RWPE1 (cell line): ENCODE data around the gene PSMB9.

ENCODE experiments used
- CTCF ChIA-PET: fragments of 350-600 bp; sonication (Branson Sonifier 250); formaldehyde crosslinking; extraction: SDS; loops from one replicate; lab custom pipeline; 2021; lab: Yijun Ruan, JAX
- POLR2A ChIA-PET: fragments of 400-600 bp; formaldehyde crosslinking; extraction: SDS; loops from one replicate; lab custom pipeline; 2020; ENCODE audit warnings: antibody characterized with exemption; ENCODE audit not compliant: low non-redundant PET; lab: Yijun Ruan, JAX
- DNase-seq: peaks from one replicate; pipeline ENCODE4 v3.0.0; 2012; ENCODE audit warnings: low spot score
- H3K27ac ChIP-seq: fragments of 450-650 bp; 2 replicates; pipeline ENCODE4 v1.5.1; 2017
- TF ChIP-seq, protein P1 (sequence below): fragments of 450-650 bp; conservative IDR thresholded peaks from 2 replicates; pipeline ENCODE4 v1.5.1; 2017; ENCODE audit warnings: low read depth, mild to moderate bottlenecking

Gene PSMB9

DNA sequence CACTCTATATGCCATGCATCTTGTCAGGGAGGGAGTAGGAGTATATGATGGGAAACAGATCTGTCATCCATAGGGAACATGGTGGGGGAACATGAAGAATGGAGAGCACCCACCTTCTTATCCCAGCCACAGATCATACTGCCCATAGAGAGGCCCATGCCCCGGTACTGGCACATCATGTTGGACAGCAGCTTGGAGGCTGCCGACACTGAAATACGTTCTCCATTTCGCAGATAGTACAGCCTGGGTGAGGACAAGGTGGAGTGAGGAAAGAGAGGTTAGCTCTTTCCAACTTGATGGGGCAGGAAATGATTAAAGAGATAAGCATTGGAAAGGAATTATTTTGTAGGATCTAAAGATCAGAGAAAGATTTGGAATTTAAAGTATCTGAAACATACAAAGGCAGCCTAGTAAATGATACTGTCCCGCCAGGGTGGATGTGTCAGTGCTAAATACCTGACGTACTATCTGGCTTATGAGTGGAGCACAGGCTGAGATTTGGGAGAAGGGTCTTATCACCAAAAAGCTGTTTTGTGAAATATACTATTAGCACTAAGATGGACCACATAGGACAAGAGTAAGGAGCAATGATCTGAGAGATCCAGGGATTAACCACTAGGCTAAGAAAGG lies 11.9 kb upstream of the PSMB9 start:
- ChIA-PET POLR2A (no interaction called here), CTCF (interaction anchor here (1.7 kb wide), 1 partner anchor 26 kb away, joined by 6 read pairs; no protein-coding TSS in a partner anchor)
- no peak for DNase-seq
- H3K27ac ChIP-seq: no peak overlapping the region
- TF ChIP-seq, protein P1, sequence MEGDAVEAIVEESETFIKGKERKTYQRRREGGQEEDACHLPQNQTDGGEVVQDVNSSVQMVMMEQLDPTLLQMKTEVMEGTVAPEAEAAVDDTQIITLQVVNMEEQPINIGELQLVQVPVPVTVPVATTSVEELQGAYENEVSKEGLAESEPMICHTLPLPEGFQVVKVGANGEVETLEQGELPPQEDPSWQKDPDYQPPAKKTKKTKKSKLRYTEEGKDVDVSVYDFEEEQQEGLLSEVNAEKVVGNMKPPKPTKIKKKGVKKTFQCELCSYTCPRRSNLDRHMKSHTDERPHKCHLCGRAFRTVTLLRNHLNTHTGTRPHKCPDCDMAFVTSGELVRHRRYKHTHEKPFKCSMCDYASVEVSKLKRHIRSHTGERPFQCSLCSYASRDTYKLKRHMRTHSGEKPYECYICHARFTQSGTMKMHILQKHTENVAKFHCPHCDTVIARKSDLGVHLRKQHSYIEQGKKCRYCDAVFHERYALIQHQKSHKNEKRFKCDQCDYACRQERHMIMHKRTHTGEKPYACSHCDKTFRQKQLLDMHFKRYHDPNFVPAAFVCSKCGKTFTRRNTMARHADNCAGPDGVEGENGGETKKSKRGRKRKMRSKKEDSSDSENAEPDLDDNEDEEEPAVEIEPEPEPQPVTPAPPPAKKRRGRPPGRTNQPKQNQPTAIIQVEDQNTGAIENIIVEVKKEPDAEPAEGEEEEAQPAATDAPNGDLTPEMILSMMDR: no peak

DNA sequence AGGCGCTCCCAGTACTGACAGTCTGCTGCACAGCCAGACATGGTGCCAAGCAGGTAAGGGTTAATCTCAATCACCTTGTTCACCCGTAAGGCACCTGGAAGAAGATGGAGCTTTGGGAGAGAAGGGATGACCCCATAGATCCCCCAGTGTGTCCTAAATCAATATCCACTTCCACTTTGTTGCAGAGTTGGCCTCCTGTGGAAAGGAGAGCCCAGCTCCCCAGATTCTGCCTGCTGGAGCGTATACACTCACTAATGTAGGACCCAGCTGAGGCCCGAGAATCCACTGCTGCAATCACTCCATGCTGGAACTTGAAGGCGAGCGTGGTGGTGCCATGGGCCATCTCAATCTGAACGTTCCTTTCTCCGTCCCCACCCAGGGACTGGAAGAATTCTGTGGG lies 11.3 kb upstream of the PSMB9 start:
- no peak for DNase-seq
- ChIA-PET POLR2A (no interaction called here), CTCF (interaction anchor here (1.7 kb wide), 1 partner anchor 25 kb away, joined by 6 read pairs; no protein-coding TSS in a partner anchor)
- H3K27ac ChIP-seq: peak overlapping the region; percentile 23; the same call in 1 of the 2 replicates
- TF ChIP-seq, protein P1: no peak

DNA sequence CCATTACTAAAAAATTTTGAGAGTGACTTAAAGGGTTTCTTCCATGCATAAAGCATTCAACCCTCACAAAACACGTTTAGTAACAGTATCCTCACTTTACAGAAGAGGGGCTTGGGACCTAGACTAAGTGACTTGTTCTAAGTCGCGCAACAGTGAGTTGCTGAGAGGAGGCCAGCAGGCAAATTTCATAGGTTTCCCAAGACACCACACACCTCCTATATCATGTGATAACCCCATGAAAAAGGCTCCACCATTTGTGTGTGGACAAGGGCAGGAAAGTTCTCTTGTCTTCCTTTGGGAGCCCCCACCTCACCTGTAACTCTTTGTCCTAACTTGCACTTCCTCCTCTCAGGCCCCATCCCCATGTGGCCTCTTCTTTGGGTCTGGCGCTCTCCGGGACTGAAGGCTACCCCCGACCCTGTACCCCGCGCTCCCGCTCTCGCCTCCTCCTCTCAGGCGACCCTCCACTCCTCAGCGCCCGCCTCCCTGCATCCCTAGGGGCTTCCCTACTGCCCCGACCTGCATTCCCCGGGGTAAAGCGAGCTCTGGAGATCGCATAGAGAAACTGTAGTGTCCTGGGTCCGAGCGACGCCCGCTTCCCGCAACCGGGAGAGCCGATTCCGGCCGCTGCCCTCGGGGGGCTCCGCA lies 10.5 kb upstream of the PSMB9 start:
- ChIA-PET POLR2A (interaction anchor here (1.9 kb wide), 1 partner anchor 10 kb away, joined by 8 read pairs; the partner anchor contains the start of genes PSMB9 and TAP1), CTCF (interaction anchor here (0.6 to 1.7 kb wide), 3 partner anchors 18 to 417 kb away, joined by 3 to 6 read pairs (median 4); no protein-coding TSS in a partner anchor)
- DNase-seq: no peak
- peak overlapping the region; percentile 85 for H3K27ac ChIP-seq
- TF ChIP-seq, protein P1: no peak

DNA sequence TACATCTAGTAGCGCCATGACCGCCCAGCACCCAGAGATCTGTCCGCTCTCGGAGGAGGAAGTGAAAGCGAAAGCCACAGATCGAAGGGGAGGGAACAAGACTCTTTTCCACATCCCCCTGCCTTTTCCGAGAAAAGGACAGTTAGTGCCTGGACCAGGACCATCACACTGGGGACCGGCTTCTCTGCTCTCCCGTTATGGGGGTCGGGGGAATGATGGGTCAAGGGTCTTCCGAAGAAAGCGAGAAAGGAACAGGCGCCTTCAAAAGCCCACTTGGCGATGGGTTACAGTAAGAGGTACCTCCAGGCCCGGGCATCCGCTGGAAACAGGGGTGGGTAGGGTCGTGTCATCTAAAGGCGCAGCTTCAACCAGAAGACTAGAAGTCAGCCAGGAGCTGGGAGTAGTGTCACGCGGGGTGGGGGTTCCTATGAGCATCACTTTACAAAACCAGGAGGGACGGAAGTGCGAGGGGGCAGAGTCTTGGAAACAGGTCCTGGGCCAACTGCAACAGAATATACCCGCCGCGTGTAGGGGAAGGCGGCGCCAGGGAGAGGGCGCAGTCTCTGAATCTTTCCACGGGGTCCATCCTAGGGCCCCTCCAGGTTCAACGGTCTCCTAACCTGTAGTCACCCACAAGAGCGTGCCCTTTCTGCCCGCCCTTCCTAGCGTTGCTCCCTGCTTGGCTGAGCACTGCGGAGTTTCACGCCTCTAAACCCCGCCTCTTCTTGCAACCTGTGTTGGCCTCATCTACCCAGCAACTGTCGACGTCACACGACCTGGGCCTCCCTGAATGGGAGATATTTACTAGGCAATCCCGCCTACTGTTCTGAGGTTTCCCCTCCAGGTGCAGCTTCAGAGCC lies 9.8 kb upstream of the PSMB9 start, which contains the start of gene PSMB8:
Gene PSMB8, minus strand, starts transcription at position 69 of the 860 bp plus-strand sequence. Its CDS starts 51 bp downstream, at position 18.
- peak within 1 kb of the TSS; percentile 85 for H3K27ac ChIP-seq
- CTCF ChIA-PET: interaction anchor here (0.6 to 2.4 kb wide), 4 partner anchors 10 to 417 kb away, joined by 3 to 10 read pairs (median 6); partner anchors contain the start of genes PSMB9 and TAP1
- peak; percentile 94 for DNase-seq
- TF ChIP-seq, protein P1: no peak
- POLR2A ChIA-PET: interaction anchor here (1.9 kb wide), 1 partner anchor 9 kb away, joined by 8 read pairs; the partner anchor contains the start of genes PSMB9 and TAP1

DNA sequence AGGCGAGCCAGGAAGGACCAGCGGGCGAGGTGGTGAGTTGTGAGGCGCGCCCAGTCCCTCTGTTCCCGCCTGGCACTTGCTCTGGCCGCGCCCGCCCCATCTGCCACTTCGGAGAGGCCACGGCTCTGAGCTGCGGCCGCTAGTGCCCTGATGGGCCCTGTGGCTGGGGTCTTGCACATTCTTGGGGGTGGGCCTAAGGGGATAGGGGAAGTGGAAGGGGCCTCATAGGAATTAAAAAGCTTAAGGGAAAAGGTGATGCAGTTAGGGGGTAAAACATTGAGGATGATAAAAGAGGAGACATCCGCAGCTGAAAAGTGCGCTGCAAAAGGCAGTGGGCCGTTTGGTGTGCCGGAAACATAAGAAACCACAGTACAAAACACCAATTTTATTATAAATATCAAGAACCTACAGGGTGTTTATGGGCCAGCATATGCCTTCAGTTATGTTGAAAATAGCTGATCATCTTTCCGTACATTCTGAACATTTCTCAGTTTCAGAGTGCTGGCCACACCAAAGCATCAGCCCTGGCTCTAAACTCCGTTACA lies 9.1 kb upstream of the PSMB9 start:
- no peak for DNase-seq
- CTCF ChIA-PET: interaction anchor here (0.6 to 2.4 kb wide), 4 partner anchors 9 to 184 kb away, joined by 4 to 10 read pairs (median 6); partner anchors contain the start of genes PSMB9 and TAP1
- TF ChIP-seq, protein P1: no peak
- peak overlapping the region; percentile 85 for H3K27ac ChIP-seq
- POLR2A ChIA-PET: interaction anchor here (1.9 kb wide), 1 partner anchor 9 kb away, joined by 8 read pairs; the partner anchor contains the start of genes PSMB9 and TAP1
